T1000 (cell line): ENCODE measurements around the gene PDE4D.

ENCODE experiments used
- DNase-seq: peaks from one replicate; lab custom pipeline; 2025; ENCODE audit warnings: mixed read lengths; lab: John Stamatoyannopoulos, UW

The PDE4D gene

DNA sequence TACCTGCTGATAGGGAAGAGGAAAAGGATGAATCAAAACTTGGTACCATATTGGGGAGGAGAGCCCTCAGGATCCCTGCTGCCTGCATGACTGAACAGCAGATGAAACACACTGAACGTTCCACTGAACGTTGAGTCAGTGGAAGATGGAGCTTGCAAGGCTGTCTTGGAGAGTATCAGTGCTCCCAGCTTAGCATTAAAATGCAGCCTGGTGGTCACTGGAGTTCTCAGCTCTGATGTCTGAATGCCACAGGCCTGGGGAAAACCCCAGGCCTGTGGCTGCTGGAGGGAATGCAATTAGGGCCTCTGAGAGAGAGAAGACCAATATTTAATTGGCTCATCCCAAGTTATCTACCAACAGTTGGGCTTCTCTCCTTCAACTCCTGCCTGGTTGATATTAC is 54.5 kb downstream of the PDE4D start:
- DNase-seq, result no peak

DNA sequence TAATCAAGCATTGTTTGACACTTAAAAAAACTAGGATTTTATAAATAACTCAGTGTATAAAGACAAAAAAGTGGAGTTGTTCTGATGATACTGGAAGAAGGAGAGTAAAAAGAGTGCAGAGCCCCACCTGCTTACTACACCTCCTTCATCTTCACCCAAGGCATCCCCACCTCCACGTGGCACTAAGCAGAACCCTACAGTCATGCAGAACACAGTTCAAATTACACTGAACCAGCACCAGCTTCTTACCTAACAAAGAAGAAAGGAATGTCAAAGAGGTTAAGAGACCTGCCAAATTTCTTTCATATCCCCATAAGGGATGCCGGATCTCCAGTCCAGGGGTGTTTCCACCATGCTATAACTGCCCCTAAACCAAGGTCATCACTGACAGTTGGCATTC is 55.5 kb downstream of the PDE4D start:
- no peak for DNase-seq

DNA sequence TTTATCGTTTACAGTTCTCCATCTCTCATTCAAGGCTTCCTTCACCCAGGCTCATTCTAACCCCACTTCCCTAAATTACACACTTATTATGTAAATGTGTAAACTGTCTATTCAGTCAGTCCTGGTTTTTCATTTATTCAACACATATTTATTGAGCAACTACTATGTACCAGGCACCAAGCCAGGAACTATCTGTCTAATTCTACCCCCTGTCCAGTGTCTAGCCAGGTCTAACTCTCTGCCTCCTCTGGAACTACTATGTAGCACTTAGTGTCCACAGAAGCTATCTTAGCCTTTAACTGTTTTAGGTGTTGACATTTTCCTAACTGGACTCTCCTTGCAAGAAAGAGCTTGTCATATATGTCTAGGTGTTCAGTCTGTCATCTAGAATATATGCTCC is 56.5 kb downstream of the PDE4D start:
- no peak for DNase-seq

DNA sequence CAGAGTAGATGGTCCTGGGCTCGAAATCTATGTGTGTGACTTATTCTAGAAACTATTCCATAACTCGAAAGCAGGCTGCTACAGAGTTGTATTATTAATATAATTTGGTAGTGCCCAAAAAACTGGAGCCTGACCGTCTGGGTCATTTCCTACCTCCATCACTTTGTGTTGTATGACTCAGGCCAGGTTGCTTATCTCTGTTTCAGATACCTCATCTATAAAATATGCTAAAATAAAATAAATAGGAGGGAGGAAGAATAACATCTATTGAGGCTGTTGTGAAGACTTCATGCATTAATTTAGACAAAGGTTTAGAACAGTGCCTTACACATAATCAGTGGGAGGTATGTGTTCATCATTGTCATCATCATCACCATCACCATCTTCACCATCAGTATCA is 57.7 kb downstream of the PDE4D start:
- no peak for DNase-seq

DNA sequence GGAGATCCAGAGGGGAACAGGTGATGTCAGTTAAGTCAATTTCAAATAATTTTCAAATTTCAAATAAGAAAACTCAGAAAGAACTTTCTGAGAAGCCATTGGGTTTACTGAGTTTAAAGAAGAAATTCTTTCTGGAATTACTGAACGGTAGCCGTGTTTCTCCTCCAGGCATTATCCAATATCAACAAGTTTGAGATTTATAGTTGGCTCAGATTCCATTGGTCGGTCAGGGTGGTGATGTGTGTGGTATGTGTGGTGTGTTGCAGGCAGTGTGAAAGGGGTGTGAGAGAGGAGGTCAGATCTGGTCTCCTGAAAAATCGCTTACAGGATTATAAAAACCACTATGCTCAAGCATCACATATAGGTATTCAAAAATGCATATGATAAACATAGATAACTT is 60.1 kb downstream of the PDE4D start:
- DNase-seq, result no peak

DNA sequence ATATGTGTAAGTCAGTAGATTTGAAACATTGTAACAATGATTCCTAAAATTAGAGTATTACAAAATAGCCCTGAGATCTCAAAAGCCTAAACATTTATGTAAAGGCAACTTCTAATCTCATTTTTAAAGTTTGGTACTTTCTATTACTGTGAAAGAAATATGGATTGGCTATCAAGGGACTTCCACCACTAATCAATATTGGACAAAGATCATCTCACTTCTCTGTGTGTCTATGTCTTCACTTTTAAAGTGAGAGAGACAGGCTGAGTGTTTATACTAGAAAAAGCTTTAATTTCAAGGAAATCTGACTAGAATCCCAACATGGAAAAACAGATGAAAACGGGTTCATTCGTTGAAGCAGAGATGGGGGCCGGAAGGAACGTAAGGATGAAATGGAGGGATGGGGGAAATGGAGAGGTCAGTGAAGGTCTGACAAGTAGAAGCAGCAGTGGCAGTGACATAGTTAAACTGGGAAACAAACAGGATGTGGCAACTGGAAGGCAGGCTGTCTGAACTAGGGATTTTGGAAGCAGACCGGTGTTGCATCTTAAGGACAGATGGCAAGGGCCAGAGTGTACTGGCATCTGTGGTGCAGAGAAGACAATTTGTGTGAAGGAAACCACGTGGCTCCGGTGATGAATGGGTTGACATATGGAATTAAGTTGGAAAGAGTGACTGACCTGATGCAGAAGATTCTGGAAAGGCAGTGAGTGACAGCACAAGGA is 60.8 kb downstream of the PDE4D start:
- DNase-seq, result no peak

DNA sequence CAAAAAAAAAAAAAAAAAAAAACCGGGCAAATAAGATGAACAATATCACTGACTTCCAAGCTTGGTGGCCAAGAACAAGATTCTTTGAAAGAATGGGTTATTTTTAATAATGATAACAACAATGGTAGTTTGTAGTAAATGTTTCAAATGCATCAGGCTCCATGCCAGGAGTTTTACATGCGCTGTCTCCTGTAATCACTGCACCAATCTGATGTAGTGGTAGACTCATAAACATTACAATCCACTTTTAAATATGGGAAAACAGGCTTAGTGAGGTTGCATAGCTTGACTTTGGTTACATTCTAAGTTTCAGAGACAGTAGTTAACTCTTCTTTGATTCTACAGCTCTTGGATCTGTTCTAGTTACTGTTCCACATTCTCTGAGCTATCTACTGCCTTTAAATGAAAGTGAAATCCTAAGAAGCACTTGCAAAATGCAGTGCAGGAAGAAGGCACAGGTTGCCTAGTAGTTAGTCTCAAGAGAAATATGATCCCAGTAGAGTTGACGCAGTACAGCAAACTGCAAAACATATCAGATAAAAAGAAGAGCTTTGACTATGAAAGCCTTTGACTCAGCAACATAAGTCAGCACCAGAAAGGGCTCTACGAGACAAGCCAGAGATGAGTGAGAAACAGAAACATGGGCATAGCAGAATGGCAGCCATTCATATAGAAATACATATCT is 62.1 kb downstream of the PDE4D start:
- DNase-seq, result no peak

DNA sequence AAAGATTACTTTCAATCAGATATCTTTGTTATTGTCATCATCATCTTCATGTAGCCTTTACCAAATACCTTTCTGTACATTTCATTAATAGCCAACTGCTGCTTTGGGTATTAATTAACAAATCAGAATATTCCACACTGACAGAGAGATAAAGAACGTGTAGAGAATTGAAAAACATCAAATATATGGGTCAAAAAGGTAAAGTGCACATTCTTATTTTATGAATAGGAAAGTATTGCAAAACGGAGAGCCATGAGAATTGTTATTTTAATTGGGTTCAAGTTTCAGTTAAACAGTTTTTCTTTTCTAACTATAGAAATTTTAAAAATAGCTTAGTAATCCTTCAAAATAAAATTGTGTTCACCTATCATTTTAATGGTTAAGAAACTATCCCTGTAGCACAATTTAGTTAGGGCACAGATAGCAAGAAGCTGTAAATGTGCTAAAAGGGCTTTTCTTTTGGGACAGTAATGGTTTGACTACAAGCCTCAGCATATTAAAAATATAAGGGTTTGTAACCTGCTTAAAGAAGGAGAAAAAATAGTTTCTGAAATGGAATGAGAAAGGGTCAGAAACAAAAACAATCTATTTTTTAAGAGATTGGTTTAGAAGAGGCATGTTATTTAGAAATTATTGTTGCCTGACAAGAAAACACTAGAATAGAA is 62.9 kb downstream of the PDE4D start:
- no peak for DNase-seq

DNA sequence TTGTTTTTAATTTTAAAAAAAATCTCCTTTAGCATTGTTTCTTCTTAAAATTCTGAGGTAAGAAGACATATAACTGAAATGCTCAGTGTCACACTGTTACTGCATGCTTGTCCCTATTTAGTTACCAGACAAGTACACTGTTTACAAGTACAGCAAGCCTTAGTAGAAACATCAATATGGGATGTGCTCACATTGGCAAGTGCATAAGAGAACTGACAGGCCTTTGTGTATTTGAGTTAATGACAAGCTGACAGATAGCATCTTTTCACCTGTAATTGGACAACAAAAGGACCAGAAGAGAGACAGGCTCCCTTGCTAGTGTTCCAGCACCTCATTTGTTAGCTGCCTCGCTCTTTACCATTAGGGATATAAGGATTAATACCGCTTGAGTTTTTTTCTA is 63.6 kb downstream of the PDE4D start:
- no peak for DNase-seq

DNA sequence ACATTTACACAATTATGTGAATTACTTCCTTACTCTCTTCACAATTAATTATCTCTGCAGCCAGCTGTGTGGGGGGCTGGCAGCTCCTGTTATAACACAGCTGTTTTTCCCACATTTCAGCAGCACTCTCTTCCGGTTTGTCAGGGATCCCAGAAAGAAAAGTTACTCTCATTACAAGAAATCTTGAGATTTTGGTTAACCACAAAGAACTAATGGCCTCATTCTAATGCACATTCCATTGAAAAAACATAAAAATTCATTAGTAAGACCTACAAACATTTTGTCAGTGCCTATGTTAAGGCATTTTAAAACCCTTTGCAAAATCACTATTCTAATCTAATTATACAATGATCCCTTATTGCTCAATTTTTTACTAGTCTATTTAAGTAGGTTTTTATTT is 64.1 kb downstream of the PDE4D start:
- no peak for DNase-seq

DNA sequence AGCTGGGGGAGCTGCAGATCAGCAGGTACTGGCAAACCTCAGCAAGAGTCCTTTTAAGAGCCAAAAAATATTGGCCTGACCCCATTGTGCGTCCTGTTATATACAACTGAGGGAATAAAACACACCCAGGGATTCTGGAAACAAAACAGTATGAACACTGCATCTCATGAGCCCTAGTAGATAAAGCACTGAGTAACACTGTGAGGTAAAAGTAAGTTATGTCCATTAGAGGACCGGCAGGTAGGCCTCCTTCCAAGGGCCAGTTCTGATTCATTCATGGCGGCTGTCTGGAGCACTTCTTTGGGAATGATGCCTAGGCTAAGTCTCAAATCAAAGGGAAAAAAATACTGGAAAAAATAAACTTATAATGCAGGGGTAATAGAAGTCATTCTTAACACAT is 64.9 kb downstream of the PDE4D start:
- no peak for DNase-seq

DNA sequence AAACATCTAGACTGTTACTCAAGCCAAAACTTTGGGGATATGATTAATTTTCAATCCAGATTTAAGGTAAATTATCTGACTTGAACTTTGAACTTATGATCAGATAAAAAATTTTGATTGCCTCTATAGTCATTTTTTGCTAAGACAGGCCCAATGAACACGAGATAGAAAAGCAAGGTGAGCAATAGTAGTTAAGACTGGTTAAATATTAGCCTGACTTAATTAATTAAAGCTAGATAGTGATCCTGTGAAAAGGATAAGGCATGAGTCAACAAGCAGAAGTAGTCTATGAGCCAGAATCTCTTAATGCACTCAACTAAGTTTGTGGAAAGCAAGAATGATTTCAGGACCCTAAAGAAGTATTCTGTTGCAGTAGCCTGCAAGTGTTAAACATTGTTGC is 66.5 kb downstream of the PDE4D start:
- DNase-seq, result no peak

DNA sequence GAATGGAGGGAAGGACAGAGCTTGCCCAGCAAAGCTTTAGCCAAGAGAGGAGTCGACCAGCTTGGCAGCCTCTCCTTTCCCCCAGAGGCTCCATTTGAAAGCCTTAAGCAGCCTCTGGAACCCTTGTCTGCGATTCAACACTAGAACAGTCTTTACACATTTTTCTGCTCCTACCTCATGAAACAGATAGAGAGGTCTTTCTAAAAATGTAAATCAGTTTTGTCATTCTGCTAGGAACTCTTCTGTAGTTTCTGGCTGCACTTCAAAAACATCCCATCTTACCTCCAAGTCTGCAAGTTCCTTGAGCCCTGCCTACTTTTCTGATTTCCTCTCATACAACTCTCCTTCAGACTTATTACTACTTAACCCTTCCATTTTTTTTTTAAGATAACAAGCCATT is 70.1 kb downstream of the PDE4D start:
- no peak for DNase-seq

DNA sequence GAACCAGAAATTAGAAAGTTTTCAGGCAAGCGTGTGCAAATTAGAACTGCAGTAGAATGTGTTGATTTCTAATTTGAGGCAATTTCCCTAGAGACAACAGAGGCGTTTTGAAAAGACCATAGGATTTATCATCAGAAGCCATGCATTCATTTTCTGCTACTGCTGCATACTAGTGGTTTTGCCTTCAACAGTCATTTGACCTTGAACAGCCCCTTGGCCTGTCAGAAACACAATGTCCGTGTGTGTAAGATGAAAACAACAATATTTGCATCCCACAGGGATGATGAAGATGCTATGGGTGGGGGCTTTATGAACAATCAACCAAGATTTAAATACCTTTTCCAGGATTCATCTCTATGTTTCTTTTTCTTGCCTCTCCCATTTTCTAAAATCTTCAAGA is 73.7 kb downstream of the PDE4D start:
- DNase-seq, result no peak

DNA sequence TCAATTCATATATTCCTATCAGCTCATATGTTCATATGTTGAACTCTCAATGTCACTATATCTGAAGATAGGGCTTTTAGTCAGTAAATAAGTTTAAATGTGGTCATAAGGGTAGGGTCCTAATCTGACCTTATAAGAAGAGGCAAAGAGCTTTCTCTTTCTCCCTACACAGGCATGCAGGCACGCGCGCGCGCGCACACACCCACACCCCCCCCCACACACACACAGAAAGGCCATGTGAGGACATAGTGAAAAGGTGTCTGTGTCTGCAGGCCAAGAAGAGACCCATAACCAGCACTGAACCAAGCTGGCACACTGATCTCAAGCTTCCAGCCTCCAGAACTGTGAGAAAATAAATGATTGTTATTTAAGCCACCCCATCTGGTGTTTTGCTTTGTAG is 76.0 kb downstream of the PDE4D start:
- DNase-seq, result no peak

DNA sequence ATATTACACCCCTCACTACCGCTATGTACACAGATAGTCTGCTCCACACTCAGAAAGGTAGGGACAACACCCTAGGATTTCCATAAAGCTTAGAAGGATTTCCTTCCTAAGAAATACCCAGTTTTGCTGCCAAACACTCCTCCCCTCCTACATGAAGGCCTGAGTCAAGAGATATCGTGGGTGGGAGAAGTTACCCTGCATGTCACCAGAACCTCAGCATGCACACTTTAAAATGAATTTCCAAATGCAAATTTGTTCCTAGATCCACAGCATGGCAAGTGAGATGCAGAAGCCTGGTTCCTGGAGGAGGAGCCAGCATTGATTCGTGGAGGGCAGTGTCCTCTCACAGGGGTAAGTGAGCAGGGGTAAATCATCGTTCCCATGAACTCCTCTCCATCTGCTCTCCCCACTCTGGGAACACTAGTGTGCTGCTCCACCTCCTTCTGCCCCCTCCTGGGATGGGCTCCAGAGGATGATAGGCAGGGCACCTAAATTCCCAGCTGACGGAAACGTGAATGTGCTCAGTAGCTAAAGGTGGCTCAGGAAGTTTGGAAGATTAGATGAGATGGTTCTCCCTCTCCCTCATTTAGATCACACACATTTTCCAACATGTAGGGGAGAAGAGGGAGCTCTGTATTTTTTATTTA is 76.7 kb downstream of the PDE4D start:
- no peak for DNase-seq

DNA sequence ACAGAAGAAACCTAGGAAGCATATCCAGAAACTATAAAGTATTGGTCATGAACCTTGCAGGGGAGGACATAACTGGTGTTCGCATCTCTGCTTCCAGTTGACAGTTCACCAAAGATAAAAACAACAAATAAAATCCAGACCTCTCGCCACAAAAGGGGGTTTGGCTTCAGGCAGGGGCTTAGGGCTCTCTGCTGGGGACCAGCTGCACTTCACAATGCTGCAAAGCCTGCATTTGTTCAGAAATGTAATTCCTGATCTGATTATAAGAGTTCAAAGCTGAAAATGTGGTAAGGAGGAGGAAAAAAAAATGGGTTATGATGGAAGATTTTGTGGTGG is 79.0 kb downstream of the PDE4D start:
- no peak for DNase-seq

DNA sequence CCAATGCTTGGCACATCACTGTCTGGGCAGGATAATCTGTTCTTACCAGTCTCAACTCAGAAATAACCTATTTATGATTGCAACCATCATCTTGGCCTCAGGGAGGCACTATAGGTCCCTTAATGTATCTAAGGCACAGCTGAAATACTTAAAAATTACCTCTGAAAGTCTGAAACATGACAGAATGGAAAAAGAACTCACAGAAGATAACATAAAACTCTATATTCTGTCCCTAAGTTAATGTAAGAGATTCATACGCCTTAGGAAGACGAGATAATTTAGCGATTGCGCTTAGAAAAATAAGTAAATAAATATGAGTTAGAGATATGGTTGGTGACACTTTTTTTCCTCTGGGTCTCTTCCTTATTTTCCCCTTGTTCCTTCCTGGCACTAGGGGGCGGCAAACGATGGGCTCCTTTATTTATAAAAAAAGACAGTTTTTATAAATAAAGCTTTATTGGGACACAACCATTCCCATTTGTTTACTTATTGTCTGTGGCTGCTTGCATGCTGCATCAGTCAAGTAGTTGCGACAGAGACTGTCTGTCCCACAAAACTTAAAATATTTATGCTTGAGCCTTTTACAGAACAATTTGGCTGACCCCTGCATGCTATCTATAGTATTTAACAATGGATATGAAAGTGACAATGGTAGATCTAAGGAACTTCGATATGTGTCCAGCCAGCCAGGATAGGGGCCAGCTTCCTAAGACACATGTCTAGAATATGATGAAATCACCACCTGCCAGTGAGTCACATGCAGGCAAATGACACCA is 79.6 kb downstream of the PDE4D start:
- peak; percentile 40 for DNase-seq

DNA sequence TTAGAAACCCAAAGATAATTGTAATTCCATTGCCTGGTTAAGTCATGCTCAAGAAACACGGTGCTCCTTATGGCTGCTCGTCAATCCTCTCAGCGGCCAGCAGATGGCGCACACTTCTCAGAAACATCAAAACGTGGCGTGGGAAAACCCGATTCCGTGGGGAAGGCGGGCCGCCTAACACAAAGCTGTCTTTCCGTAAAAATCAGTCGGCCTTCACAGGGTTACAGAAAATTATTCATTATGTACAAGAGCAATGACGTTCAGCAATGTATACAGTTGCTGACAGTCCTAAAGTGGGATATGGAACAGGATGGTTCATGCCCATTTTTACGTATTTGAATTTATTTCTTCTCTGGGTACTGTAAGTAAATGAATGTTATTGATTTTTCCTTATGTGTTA is 83.5 kb downstream of the PDE4D start:
- peak; percentile 41 for DNase-seq

DNA sequence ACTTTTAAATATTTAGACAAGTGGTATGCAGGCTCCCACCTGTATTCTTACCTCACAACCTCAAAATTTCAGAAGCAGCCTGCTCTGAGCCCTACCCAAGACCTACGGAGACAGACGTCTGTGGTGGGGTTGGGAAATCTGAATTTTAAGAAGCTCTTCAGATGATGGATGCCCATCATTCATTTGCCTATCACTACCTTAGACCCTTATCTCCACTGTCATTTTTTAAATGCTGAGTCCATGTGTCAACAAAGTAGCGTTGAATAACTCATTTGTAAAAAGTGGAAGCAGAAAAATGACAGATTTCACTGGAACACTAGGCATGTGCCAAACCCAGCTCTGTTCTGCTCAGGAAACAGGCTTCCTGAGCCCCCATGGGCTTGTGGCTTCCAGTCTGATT is 85.7 kb downstream of the PDE4D start:
- DNase-seq, result no peak

DNA sequence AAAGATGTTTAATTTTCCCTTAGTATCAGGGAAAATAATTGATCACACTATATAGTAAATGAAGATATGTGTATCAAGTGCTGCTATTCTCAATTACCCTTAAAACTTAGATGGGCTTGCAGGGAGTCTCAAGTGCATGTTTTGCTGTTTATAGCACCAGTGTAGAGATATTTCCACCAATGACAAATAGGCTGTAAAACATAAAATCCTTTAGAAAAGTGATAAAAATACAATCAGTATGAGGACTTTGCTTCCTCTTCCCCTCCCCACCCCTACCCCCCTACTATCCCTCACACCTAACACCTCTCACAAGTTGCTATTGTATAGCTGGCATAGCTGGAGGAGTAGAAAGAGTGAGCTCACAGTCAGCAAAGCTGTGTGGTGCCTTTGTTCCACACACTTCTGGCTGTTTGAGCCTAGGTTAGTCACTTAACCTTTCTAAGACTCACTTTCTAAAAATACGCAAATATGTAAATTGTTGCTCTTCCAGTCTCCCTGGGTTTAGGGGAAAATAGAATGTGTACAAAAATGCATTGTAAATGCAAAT is 93.1 kb downstream of the PDE4D start:
- DNase-seq, result no peak
